GM21717 (cell line): ENCODE measurements around the gene UBXN2A.
A peak's percentile ranks its signal among the peaks of the same experiment; 100 is the strongest.
"Not testable (repeated sequence)": the region's sequence is repeated elsewhere in the genome, so short reads cannot be mapped to it uniquely, and the experiment has no call there.

Experiments used
- ATAC-seq: cut with Tn5 transposase; IDR thresholded peaks from one replicate; pipeline ENCODE4 v1.9.1; 2021; ENCODE audit warnings: mild to moderate bottlenecking, moderate library complexity; ENCODE audit not compliant: unreplicated experiment

Gene UBXN2A

DNA sequence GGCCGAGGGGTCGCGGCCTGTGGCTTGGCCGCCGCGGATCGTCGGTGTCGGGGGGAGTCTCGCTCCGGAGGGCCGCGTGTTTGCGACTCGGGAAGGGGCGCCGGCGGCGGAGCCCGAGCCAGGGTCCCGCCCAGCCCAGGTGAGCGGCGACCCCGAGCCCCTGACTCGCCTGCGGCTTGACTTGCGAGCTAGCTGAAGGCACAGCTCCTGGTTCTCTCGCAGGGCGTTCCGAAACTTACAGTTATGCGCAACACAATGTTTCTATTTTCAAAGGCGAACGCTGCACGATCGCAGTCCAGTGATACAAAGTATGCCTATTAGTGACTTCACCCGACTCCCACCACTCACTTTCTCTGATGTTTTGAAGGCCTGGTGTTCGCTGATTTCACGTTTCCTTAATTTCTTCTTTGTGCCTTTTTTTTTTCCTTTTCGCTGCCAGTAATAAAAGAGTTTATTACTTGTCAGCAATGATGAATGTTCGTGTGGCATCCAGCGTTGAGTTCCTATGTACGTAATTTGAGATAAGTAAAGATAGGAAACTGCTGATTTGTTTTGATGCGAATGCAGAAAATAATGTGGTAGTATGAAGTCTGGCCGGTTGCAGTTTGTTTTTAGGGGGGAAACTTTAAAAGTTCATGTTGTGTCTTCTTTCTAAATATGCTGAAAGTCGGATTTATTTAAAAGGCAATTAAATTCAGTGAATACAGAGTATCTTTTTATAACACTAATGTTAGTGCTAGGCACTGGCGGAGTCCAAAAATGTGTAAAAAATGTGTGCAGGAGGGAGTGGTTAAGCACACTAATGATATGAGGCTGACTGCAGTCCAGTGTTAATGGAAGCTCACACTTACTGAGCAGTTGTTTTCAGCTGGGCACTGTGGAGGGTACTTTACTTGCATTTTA, 706 bp downstream of the UBXN2A start:
- ATAC-seq = peak; percentile 62

DNA sequence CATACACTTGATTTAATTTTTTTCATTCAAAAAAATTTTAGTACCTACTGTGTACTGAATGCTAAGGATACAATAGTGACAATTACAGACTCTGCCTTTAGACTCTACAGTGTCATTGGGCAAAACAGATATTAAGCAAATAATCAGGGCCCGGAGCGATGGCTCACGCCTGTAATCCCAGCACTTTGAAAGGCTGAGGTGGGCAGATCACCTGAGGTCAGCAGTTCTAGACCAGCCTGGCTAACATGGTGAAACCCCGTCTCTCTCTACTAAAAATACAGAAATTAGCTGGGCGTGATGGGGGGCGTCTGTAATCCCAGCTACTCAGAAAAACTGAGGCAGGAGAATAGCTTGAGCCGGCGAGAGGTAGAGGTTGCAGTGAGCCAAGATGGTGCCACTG, 1.4 kb downstream of the UBXN2A start:
- ATAC-seq = no peak

DNA sequence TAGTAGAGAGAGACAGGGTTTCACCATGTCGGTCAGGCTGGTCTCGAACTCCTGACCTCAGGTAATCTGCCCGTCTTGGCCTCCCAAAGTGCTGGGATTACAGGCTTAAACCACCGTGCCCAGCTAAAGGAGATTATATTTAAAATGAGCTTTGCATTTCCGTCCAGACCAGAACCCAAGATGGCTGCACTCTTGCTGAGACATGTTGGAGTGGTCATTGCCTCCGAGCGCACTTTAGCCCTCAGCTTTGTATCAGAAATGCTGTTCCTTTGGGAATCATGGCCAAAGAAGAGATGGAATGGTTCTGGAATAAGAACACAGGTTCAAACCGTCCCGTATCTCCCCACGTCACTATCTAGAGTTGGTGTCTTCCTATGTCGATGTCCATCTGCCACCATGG, 3.4 kb downstream of the UBXN2A start:
- ATAC-seq = no peak

DNA sequence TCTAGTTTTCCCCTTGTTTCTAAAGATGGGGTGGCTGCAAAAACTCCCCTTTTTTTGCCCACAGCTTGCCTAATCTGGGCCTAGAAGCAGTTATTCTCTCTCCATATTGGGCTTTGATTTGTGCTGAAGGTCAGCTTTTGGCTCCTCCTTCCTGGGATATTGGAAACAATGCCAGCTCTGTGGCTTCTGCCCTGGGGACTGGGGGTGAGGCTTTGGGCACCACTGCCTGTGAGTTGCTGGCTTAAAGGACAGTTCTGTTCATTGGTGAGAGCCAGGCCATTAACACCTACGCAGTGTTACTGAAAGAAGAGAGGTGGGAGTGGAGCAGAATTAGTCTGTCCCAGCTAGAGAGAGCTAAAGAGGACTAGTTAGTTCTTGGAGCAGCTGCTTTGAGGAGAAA, 4.3 kb downstream of the UBXN2A start:
- no peak for ATAC-seq

DNA sequence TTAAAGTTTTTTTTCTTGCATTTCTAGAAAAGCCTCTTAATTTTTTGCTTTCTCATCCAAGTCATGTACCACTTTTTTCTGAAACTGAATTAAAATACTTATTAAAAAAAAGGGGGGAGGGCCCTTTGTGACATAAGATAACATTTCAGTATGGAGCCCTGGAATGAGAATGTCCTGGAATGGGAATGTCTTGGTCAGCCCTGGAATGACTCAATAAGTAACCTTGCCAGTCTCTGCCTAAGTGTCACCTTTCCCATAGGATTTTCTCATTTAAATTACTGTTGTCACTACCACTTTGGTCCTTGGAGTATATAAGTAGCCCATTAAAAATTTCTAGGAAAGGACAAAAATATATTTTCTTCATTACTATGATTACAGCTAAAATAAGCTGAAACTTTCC, 4.7 kb downstream of the UBXN2A start:
- no peak for ATAC-seq

DNA sequence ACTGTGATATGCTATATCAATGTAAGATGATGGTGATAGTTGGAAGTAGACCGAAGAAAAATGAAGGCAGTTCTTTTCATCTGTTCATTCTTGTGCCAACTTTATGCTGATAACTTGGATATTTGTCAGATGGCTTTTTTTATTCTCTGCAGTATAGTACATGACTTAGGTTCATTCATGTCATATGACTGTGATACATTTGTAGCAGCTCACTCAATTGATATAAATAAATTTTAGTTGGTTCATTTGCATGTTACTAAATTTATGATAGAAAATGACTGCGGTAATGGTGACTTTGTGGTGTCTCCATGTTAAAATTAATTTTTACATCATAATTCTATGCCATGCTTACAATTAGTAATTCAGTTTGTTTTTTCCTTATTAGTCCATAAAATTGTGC, 7.1 kb downstream of the UBXN2A start:
- ATAC-seq = no peak

DNA sequence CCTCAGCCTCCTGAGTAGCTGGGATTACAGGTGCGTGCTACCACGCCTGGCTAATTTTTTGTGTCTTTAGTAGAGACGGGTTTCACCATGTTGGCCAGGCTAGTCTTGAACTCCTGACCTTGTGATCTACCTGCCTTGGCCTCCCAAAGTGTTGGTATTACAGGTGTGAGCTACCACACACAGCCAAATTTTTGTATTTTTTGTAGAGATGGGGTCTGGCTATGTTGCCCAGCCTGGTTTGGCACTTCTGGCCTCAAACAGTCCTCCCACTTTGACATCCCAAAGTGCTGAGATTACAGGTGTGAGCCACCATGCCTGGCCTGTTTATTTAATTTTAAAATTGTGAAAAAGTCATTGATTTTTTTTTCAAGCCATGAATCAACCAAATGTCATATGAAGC, 12.3 kb downstream of the UBXN2A start:
- ATAC-seq = not testable (repeated sequence)

DNA sequence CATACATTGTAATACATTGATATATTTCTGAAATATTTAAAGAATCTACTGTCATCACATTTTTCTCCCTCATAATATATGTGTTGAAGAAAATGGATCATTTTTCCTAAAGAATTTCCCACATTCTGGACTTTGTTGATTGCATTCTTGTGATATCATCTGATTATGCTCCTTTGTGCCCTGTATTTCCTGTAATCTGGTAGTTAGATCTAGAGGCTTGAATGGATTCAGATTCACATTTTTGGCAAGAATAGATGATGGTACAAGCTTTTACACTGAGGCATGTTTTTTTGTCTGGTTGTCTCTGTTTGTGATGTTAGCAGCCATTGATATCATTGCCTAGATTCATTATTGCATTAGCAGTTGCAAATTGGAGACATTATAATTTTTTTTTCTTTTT, 13.4 kb downstream of the UBXN2A start:
- no peak for ATAC-seq

DNA sequence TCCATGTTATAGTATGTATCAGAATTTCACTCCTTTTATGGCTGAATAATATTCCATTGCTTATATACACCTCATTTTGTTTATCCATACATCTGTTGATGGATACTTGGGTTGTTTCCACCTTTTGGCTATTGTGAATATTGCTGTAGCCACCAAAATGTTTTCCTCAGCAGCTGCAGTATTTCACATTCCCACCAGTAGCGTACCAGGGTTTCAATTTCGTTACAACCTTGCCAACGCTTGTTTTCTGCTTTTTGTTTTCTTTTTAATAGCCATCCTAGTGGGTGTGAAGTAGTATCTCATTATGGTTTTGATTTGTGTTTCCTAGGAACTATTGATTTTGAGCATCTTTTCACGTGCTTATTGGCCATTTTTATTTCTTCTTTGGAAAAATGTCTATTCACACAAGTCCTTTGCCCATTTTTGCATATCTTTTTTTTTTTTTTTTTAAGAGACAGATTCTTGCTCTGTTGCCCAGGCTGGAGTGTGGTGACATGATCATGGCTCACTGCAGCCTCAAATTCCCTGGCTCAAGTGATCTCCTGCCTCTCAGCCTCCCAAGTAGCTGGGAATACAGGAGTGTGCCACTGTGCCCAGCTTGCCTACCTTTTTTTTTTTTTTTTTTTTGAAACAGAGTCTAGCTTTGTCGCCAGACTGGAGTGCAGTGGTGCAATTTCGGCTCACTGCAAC, 14.2 kb downstream of the UBXN2A start:
- no peak for ATAC-seq

DNA sequence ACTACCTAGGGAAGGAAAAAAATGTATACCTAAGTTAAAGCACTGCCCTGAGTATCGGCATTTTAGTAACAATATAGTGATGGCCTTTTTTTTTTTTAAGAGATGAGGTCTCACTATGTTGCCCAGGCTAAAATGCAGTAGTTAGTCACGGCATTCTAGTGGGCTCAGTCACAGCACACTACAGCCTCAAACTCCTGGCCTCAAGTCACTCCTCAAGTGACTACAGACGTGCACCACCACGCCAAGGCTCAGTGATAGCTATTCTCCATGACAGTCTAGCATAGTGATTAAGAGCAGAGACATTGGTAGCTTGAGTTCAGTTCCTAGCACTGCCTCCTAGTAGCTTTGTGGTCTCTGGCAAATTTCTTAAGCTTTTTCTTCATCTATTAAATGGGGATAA, 27.6 kb downstream of the UBXN2A start:
- no peak for ATAC-seq

DNA sequence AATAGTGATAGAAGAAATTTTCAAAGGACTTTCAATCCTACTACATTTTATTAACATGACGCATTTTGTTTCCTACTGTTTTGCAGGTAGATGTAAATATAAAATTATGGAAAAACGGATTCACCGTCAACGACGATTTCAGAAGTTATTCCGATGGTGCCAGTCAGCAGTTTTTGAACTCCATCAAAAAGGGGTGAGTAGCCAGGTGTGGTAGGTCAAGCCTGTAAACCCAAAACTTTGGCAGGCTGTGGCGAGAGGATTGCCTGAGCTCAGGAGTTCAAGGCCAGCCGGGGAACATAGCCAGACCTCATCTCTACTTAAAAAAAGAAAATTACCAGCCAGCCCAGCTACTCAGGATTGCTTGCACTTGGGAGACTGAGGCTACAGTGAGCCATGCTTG, 36.6 kb downstream of the UBXN2A start:
- no peak for ATAC-seq

DNA sequence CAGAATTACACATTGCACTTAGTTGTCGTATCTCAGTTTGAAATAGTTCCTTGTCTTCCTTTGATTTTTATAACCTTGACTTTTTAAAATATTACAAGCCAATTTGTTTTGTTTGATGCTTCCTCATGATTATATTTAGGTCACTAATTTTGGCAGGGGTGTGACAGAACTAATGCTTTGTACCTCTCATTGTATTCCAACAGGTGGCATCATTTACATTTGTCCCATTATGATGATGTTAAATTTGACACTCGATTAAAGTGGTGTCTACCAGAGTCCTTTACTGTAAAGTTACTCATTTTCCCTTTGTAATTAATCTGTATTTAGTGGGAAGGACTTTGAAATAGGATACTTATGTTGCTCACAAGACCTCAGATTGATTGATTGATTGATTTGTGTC, 48.1 kb downstream of the UBXN2A start:
- no peak for ATAC-seq

DNA sequence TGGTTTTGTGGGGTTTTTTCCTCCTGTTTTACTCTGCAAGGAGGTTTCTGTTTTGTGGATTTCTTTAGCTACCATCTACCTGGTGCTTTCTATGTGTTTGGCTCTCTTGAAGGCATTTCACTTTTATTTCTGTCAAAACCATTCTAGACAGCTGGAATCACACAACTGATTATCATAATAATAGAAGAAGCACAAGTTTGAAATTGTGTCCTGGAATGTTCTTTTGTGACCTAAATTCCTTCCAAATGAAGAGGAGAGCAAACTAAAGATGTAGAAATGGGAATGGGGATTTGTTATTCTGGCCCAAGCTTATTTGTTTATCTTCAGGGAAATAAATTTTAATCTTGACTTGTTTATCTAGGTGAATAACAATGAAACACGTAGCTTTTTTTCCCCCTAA, 52.7 kb downstream of the UBXN2A start:
- no peak for ATAC-seq

DNA sequence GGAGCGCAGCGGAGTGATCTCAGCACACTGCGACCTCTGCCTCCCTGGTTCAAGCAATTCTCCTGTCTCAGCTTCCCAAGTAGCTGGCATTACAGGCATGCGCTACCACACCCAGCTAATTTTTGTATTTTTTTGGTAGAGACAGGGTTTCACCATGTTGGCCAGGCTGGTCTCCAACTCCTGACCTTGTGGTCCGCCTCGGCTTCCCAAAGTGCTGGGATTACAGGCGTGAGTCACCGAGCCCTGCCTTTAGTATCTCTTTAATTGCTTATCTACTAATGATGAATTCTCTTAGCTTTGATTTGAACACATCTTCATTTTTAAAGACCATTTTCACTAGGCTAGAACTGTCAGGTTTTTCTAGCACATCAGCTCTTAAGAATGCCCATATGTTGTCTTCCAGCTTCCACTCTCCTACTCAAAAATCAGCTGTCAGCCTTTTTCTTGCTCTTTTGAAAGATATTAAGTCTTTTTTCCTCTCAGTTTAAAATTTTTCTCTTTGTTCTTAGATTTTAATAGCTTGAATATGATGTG, 53.5 kb downstream of the UBXN2A start:
- no peak for ATAC-seq

DNA sequence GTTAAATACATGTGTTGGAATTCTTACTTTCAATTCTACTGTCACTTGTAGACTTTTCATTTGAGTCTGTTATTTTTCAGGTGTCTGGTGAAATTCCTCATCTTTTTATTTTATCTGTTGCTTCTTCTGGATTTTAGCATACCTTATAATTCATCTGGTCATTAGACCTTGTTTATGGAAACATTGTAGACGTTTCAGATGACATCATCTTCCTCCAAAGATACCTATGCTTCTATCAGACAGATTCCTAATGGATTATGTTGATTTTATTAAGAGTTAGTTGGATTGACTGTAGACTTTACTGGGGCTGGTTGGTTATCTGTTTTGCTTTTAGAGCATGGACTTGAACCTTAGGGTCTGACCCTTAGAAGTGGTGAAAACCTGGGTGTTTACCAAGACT, 54.3 kb downstream of the UBXN2A start:
- ATAC-seq = no peak

DNA sequence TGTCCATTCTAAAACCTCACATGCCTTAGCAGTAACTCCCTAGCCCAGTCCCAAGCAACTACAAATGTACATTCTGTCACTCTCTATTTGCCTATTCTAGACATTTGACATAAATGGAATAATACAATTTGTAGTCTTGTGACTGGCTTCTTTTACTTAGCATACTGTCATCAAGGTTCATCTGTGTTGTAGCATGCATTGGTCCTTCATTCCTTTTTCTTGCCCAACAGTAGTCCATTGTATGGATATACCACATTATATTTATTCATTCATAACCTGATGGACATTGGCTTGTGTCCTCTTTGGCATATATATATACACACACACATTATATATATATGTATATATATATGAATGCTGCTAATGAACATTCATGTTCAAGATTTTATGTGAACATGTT, 67.4 kb downstream of the UBXN2A start:
- ATAC-seq = no peak

DNA sequence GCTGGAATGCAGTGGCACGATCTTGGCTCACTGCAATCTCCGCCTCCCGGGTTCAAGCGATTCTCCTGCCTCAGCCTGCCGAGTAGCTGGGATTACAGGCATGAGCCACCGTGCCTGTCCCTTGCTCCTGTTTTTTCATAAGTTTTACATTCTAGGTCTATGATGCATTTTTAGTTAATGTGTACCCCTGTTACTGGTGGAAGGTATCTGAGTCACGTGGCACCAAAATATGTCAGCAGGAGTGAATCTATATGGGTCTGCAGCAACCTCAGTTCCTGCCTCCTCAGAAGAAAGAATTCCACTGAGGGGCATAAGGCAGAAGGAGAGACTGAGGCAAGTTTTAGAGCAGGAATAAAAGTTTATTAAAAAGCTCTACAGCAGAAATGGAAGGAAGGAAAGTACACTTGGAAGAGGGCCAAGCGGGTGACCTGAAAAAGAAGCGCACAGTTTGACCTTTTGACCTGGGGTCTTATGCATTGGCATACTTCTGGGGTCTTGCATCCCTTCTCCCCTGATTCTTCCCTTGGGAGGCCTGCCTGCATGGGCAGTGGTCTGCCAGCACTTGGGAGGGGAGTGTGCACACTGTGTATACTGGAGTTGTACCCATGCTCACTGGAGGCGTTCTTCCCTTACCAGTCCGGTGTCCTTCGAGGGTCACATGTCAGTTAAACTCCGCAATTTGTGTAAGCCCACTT, 68.6 kb downstream of the UBXN2A start:
- no peak for ATAC-seq

DNA sequence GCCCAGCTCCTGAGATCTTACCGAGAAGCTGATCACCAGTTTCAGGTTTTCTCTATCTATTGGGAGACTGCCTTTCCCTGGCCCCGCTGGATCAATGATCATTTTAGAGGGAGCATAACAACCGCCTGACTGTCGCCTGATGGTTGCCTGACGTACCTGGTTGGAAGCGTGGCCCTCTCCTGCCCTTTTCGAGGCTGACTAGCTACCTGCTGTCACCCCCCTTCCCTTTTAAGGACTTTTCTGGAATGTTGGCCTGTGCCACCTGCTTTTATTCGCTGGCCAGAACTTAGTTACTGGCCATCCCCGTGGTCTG, 69.1 kb downstream of the UBXN2A start:
- no peak for ATAC-seq

DNA sequence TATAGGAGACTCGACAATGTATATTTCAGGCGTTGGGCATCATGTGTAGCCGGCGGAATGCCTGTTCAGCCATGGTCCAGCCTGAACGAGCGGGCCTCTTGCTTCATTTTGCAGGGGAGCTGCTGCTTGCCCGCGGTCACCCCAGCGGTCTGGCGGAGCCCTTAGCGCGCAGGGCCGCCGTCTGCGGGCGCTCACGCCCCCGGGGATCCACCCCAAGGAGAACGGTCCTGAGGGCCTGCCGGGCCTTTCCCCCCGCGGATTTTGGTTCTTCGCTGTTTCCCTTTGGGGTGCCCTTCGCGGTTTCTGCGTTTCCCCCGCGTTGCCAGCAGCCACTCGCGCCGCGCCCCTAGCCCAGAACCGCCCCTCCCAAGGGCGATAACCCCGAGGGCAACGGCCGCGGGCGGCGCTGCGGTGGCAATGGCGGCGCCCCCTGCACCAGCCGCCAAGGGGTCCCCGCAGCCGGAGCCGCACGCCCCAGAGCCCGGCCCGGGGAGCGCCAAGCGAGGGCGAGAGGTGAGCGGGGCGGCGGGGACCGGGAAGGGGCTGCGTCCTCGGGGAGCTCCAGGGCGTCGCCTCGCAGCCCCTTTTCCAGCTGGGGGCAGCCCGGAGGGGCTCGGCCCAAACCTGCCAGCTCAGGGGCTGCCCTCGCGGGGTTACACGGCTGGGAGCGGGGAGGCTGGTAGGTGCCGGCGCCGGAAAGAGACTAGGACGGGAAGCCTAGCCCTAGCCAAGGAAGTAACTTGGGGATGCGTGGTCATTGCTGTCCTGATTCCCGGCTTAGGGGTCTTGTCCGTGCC, 69.6 kb downstream of the UBXN2A start, which contains the start of gene MFSD2B:
MFSD2B (plus strand) TSS at position 406 of the 797 bp plus-strand sequence; CDS start at position 418, 12 bp downstream.
- ATAC-seq = no peak

DNA sequence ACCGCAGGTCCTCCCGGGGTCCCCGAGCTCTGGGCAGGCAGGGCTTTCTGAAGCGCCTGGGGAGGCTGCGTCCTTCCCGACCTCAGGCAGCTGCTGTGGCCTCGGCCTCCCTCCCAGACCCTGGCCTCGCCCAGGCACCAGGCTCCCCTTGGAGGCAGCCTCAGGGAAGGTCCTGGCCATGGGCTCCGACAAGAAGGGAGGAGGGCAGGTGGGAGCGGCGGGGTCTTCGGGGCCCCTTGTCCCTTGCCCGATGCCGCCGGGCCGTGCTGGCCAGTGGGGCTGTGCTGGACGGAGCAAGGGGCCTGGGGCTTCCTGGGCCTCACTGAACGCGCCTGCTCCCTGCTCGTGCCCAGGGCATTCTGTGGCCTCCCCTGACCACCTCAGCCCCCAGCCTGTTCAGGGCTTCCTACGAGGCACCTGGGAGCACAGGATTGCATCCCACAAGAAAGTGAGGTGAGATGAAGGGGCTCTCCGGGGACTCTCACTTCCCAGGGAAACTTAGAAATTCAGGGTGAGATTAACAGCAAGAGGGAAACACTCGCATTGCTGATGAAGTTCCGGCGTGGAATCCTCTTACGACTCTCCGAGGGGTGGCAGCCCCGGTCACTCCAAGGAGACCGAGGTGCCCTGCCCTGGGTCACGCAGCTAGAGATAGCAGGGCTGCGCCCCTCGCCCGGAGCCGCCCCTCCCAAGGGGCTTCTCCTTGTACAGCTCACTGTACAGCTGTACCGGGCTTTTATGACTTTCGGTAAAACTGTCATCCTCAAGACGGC, 70.4 kb downstream of the UBXN2A start:
- no peak for ATAC-seq
